Measurements from ENCODE around the gene NPC1L1.

GRCh38 chr7:44517175-44517574 lies 24.0 kb downstream of the NPC1L1 start:
- TF ChIP-seq GATA2 (IDR thresholded peaks at IDR 0.05; ENCODE audit: low read depth, low read length) (no peak), GATA3 (IDR thresholded peaks at IDR 0.05; ENCODE audit: low read depth, low read length) (no peak)
